ENCODE measurements around the gene ODF2L.

ODF2L gene

GRCh38 chr1:86317926-86318325 is 78.2 kb downstream of the ODF2L start:
- no peak for DNase-seq

GRCh38 chr1:86305731-86306130 is 90.4 kb downstream of the ODF2L start:
- DNase-seq = no peak

GRCh38 chr1:86303041-86303690 is 93.0 kb downstream of the ODF2L start:
- no peak for DNase-seq
